ENCODE measurements around the gene NLRP9.

Gene NLRP9

DNA sequence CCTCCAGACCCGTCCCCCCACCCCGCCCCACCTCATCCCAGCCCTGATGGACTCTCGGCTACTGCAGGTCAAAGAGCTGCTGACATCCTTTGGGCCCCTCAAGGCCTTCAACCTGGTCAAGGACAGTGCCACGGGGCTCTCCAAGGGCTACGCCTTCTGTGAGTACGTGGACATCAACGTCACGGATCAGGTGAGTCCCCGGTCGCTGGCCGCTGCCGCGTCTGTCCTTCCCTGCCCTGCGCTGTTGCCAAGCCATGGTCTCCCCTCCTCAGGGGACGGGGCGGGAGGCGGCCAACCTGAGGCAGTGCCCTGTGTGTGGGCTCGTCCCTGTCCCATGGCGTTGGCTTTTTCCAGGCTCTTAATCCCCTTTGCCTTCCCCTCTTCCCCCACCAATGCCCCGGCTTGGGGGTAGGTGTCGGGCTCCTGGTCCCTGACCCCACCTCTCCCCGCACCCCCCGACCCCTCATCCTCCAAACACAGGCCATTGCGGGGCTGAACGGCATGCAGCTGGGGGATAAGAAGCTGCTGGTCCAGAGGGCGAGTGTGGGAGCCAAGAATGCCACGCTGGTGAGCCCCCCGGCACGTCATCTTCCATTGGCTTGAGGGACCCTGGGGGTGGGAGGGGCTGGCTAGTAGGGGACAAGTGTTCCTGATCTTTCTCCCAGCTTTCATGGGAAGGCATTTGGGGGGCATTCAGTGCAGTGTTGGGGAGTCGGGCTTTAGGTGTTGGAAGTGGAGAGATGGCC is 69.4 kb downstream of the NLRP9 start:
- TF ChIP-seq, protein P1, sequence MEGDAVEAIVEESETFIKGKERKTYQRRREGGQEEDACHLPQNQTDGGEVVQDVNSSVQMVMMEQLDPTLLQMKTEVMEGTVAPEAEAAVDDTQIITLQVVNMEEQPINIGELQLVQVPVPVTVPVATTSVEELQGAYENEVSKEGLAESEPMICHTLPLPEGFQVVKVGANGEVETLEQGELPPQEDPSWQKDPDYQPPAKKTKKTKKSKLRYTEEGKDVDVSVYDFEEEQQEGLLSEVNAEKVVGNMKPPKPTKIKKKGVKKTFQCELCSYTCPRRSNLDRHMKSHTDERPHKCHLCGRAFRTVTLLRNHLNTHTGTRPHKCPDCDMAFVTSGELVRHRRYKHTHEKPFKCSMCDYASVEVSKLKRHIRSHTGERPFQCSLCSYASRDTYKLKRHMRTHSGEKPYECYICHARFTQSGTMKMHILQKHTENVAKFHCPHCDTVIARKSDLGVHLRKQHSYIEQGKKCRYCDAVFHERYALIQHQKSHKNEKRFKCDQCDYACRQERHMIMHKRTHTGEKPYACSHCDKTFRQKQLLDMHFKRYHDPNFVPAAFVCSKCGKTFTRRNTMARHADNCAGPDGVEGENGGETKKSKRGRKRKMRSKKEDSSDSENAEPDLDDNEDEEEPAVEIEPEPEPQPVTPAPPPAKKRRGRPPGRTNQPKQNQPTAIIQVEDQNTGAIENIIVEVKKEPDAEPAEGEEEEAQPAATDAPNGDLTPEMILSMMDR (IDR thresholded peaks at IDR 0.05; ENCODE audit: extremely low read depth, missing control alignments) = no peak
- no peak for DNase-seq (ENCODE audit: low spot score)

DNA sequence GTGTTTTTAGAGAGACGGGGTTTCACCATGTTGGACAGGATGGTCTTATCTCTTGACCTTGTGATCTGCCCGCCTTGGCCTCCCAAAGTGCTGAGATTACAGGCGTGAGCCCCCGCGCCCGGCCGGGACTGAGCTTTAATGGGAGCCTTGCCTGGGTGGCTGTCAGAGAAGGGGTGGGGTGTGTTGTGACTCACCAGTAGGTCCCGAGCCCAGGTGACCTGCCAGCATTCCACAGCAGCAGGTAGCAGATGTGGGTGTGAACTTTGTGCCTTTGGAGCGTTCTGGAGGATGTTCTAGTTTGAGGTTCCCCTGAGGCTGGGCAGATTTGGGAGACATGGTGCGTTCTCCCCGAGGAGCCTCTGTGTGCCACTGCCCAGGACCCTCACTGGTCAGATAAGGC is 70.2 kb downstream of the NLRP9 start:
- DNase-seq (ENCODE audit: low spot score) = no peak
- TF ChIP-seq, protein P1 (IDR thresholded peaks at IDR 0.05; ENCODE audit: extremely low read depth, missing control alignments) = no peak

DNA sequence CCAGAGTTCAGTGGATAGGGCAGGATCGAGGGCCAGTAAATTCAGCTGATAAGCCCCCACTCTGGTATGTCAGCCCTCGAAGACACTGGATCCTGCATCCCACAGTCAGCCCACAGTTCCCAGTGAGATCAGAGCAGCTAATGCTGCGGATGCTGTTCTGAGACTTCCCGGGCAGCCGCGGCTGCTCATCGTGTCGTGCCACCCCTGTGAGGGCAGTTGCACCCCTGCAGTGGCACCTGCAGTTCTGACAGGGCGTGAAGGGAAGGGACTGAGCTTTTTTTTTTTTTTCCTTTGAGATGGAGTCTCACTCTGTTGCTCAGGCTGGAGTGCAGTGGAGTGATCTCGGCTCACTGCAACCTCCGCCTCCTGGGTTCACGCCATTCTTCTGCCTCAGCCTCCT is 70.7 kb downstream of the NLRP9 start:
- no peak for DNase-seq (ENCODE audit: low spot score)
- TF ChIP-seq, protein P1 (IDR thresholded peaks at IDR 0.05; ENCODE audit: extremely low read depth, missing control alignments) = no peak

DNA sequence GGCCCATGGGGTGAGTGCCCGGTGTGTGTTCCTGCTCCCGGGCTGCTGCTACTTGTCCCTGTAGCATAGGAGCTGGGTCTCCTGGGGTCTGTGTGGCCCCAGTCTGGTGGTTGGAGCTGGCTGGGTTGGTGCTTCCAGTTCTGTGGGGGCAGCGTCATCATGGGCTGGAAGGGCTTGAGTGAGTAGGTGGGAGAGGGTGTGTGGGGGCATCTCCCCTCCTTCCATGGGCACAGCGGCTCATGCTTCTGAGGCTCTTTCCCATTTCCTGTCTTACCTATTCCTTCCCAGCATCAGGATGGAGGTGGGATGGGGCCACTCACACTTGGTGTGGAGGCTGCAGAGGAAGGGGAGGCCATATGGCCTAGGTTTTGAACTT is 71.2 kb downstream of the NLRP9 start:
- DNase-seq (ENCODE audit: low spot score) = no peak
- TF ChIP-seq, protein P1 (IDR thresholded peaks at IDR 0.05; ENCODE audit: extremely low read depth, missing control alignments) = no peak

DNA sequence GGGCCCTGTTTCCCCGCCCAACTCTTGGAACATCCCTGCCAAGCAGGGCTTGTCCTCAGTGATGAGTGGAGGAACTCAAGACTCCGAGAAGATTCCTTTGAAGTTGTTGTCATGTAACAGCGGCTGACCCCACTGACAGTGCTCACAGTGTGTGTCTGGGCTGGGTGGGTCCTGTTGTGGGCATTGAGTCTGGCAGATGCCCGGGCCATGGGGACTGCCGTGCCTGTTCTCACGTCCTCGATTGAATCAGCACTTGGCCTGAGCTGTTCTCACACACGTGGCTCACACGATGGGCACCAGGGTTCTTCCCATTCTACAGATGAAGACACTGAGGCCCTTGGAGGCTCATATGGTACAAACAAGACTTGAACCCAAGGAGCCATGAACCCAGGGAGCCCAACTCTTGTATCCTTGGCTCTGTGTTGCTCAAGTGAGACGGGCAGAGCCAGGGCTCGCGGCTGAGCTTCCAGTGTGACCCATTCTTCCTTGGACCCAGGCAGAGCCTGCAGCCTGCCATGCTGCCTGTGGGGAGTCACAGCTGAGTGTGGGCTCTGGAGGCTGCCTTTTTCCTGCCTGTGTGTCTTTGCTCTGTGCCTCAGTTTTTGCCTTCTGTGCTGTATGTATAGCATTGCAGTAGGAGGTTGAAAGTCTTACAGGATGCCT is 71.7 kb downstream of the NLRP9 start:
- no peak for DNase-seq (ENCODE audit: low spot score)
- TF ChIP-seq, protein P1 (IDR thresholded peaks at IDR 0.05; ENCODE audit: extremely low read depth, missing control alignments) = no peak

DNA sequence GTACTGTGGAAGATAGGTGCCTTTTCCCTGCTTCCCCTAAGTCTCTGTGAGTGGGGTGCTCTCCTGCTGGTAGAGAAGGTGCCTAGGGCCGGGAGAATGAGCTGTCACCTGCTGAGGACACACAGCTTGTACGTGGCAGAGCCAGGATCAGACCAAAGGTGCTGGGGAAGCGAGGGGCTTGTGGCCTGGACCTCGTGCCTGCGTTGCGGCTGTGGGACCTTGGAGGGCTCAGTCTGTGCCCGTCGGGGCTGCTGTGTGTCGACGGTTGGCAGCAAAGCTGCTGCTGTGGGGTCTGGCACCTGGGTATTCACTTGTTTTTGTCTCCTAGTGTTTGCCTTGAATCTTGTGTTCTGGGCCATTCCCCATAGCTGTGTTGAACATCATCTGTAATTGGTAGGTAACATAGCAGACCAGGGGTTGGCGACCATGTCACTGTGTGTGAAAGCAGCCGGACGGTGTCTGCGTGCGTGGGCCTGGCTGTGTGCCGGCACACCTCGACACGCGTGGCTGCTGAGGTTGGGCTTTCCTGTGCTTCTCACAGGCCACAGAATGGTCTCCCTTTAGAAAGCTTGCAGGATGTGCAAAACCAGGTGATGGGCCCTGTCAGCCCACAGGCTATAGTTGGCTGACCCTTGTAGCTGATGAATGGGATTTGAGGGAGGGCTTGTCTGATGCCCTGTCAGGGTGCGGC is 74.2 kb downstream of the NLRP9 start:
- no peak for DNase-seq (ENCODE audit: low spot score)
- TF ChIP-seq, protein P1 (IDR thresholded peaks at IDR 0.05; ENCODE audit: extremely low read depth, missing control alignments) = no peak

DNA sequence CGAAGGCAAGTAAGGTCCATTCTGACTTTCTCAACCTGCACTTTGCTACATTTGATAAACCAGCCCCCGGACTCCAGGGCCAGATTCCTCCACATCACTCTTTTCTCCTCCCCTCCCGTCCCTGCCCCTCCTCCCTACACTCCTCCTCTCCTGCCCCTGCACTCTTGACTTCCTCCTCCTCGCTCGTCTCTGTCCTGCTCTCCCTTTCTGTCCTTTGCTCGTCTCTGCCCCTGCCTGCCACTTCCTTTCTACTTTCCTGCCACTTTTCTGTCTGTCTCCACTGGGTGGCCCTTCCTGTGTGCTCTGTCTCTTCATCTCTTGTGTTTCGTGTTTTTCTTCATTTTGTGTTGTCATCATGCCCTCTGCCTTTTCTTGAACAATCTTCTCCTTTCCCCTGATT is 76.4 kb downstream of the NLRP9 start:
- no peak for DNase-seq (ENCODE audit: low spot score)
- TF ChIP-seq, protein P1 (IDR thresholded peaks at IDR 0.05; ENCODE audit: extremely low read depth, missing control alignments) = no peak

Data from GM20000 (cell line).